Measurements from ENCODE around the gene CRELD2. TPM values are rescaled to one million over a fixed set of nuclear protein-coding genes. Genes with fewer than 3 reads are reported as not detected.

Gene CRELD2
- total and polyA plus RNA-seq, 2 of the 8 experiments (the other 6 are each of a cell fraction or from before 2014, with no cell fraction given): 24.5 to 36.6 TPM

GRCh38 chr22:49957826-49958365 is 39.5 kb downstream of the CRELD2 start:
- no peaks in the 10 kb centered on the region for H3K9me3 ChIP-seq (ENCODE audit: insufficient read depth in 2 of 2, low read depth in 1 of 2, low read length in 1 of 2)
- no peak overlapping the region for H2BK15ac ChIP-seq (ENCODE audit: low read length)
- H3K9ac ChIP-seq (replicated peaks in 1 of 4; ENCODE audit: extremely low read depth in 1 of 4, low read depth in 3 of 4, low read length in 3 of 4): no peak overlapping the region
- H2AFZ ChIP-seq (ENCODE audit: low read length): no peak overlapping the region
- no peak overlapping the region for H3K14ac ChIP-seq (ENCODE audit: insufficient read length)
- H3K23ac ChIP-seq (ENCODE audit: insufficient read length): no peak overlapping the region
- H3K4me3 ChIP-seq (ENCODE audit: extremely low read depth in 1 of 4, insufficient read depth in 2 of 4, low read depth in 3 of 4, low read length in 4 of 4): no peak overlapping the region
- no peak overlapping the region for H2BK5ac ChIP-seq (ENCODE audit: low read depth, low read length)
- FAIRE-seq: no peak
- peaks cover 0 to 12% (median 6%) of the 10 kb centered on the region in 4 experiments; a peak in 6 of 7 replicates for H3K27me3 ChIP-seq (replicated peaks in 1 of 4; ENCODE audit: control insufficient read depth in 3 of 4, extremely low read depth in 1 of 4, insufficient read depth in 3 of 4, low read length in 3 of 4)
- CTCF ChIA-PET (ENCODE audit: partially characterized antibody): interaction anchor here (2.4 kb wide), 1 partner anchor 22 kb away, joined by 7 read pairs; no protein-coding TSS in a partner anchor
- H4K91ac ChIP-seq (replicated peaks; ENCODE audit: insufficient read length, low read length): no peak overlapping the region
- no peak overlapping the region for H4K5ac ChIP-seq (ENCODE audit: insufficient read length, low read depth, low read length)
- H4K20me1 ChIP-seq (replicated peaks in 1 of 2; ENCODE audit: control insufficient read depth in 1 of 2, insufficient read depth in 2 of 2, low read length in 2 of 2): peaks cover 10 to 11% of the 10 kb centered on the region in 2 experiments
- peaks cover 0 to 16% (median 9%) of the 10 kb centered on the region in 4 experiments; a peak in 5 of 7 replicates for H3K4me1 ChIP-seq (replicated peaks in 1 of 4; ENCODE audit: control insufficient read depth in 3 of 4, insufficient read depth in 4 of 4, low read length in 3 of 4)
- no peak for TF ChIP-seq SAP30 (IDR thresholded peaks at IDR 0.05; ENCODE audit: insufficient read depth, insufficient replicate concordance, low read length)
- TF ChIP-seq YY1 (IDR thresholded peaks at IDR 0.05; ENCODE audit: low read depth, low read length): no peak
- no peak for TF ChIP-seq CREB1 (IDR thresholded peaks at IDR 0.05)
- TF ChIP-seq SP4 (IDR thresholded peaks at IDR 0.05; ENCODE audit: low read length): no peak
- no peak for TF ChIP-seq SUZ12 (IDR thresholded peaks at IDR 0.05; ENCODE audit: low read length)
- TF ChIP-seq CBX5 (IDR thresholded peaks at IDR 0.05; ENCODE audit: low read depth, low read length): no peak
- TF ChIP-seq TAF7 (optimal IDR thresholded peaks at IDR 0.05; ENCODE audit: borderline replicate concordance, low read depth, low read length): no peak
- TF ChIP-seq SIN3A (conservative IDR thresholded peaks at IDR 0.05 in 1 of 2, IDR thresholded peaks at IDR 0.05 in 1 of 2; ENCODE audit: low read depth in 1 of 2, low read length in 2 of 2): no peak
- H3K4me2 ChIP-seq (ENCODE audit: insufficient read depth in 1 of 2, low read depth in 2 of 2, low read length in 2 of 2): no peak overlapping the region
- H3K4ac ChIP-seq (replicated peaks; ENCODE audit: insufficient read length, low read depth, low read length): no peak overlapping the region
- no peak for DNase-seq (ENCODE audit: low read depth in 1 of 2, low spot score in 2 of 2)
- H4K8ac ChIP-seq (ENCODE audit: extremely low read depth, insufficient read depth, low read length): peak overlapping the region; percentile 51
- no peak overlapping the region for H2BK120ac ChIP-seq (replicated peaks; ENCODE audit: low read depth, low read length)
- no peak overlapping the region for H3K27ac ChIP-seq (ENCODE audit: low read depth, low read length)
- no peak overlapping the region for H2BK12ac ChIP-seq (ENCODE audit: low read depth, low read length)
- POLR2A ChIA-PET (ENCODE audit: partially characterized antibody): interaction anchor here (1.2 to 2.2 kb wide), 2 partner anchors 8 to 9 kb away, joined by 5 to 7 read pairs; no protein-coding TSS in a partner anchor
- H3K79me1 ChIP-seq (ENCODE audit: low read depth, low read length): no peaks in the 10 kb centered on the region
- H3K23me2 ChIP-seq (ENCODE audit: low read depth, low read length): peaks cover 13% of the 10 kb centered on the region; the same call in 1 of the 2 replicates
- 0 out of 2 replicates have a peak overlapping the region, but pooled peaks have one; percentile 53 for H2AK5ac ChIP-seq (ENCODE audit: low read depth, low read length)
- no peak overlapping the region for H3K18ac ChIP-seq (ENCODE audit: extremely low read depth, low read length)
- H3K56ac ChIP-seq (replicated peaks; ENCODE audit: insufficient read length, low read depth, low read length): no peak overlapping the region
- peaks cover 0 to 6% of the 10 kb centered on the region in 2 experiments; a peak in 1 of 4 replicates for H3K79me2 ChIP-seq (ENCODE audit: control insufficient read depth in 1 of 2, insufficient read depth in 2 of 2, low read length in 2 of 2)
- H3K36me3 ChIP-seq (ENCODE audit: control insufficient read depth in 2 of 4, insufficient read depth in 4 of 4, low read length in 3 of 4): peaks cover 1 to 4% (median 3%) of the 10 kb centered on the region in 4 experiments; a peak in 4 of 8 replicates
- 83% methylated on average over 5 of the region's 12 CpGs; no CpG with 5 or more reads in 1 of the 2 experiments for WGBS, 2 experiments (ENCODE audit: extremely low coverage in 1 of 2, insufficient coverage in 1 of 2, insufficient read length in 1 of 2, insufficient replicate concordance in 2 of 2, low coverage in 1 of 2, low lambda C conversion rate in 2 of 2, missing lambda C conversion rate in 1 of 2)
- no peak overlapping the region for H2BK20ac ChIP-seq (ENCODE audit: low read length)
